Immature natural killer cell (primary cell): Measurements from ENCODE around the gene NEMP1. TPM values are rescaled to one million over a fixed set of nuclear protein-coding genes. Genes with fewer than 3 reads are reported as not detected.

Experiments
- DNase-seq, 3 donors: peaks; one replicate each; pipeline ENCODE4 v3.0.0; 2022; ENCODE audit warnings: mixed read lengths in 1 of 3
- H3K27ac Mint-ChIP-seq, 6 donors: one replicate each; pipeline ENCODE4 v1.8.0; 2020; ENCODE audit warnings: mixed read lengths in 6 of 6, mild to moderate bottlenecking in 5 of 6, inconsistent platforms in 4 of 6, moderate library complexity in 3 of 6
- H3K27me3 Mint-ChIP-seq, 3 donors: one replicate each; pipeline ENCODE4 v1.8.0; 2020 to 2021; ENCODE audit warnings: low read depth in 3 of 3, mild to moderate bottlenecking in 3 of 3, mixed read lengths in 3 of 3, moderate library complexity in 3 of 3, inconsistent platforms in 1 of 3
- H3K36me3 Mint-ChIP-seq, 3 donors: one replicate each; pipeline ENCODE4 v1.8.0; 2020; ENCODE audit warnings: mixed read lengths in 3 of 3, inconsistent platforms in 2 of 3, mild to moderate bottlenecking in 2 of 3
- H3K4me1 Mint-ChIP-seq, 2 donors: one replicate each; pipeline ENCODE4 v1.8.0; 2020; ENCODE audit warnings: inconsistent platforms in 2 of 2, mild to moderate bottlenecking in 2 of 2, mixed read lengths in 2 of 2, moderate library complexity in 1 of 2
- H3K4me3 Mint-ChIP-seq, 5 donors: one replicate each; pipeline ENCODE4 v1.8.0; 2020; ENCODE audit warnings: mild to moderate bottlenecking in 5 of 5, mixed read lengths in 5 of 5, inconsistent platforms in 3 of 5, moderate library complexity in 3 of 5
- H3K9me3 Mint-ChIP-seq, 6 donors: one replicate each; pipeline ENCODE4 v1.8.0; 2020; ENCODE audit warnings: mild to moderate bottlenecking in 6 of 6, mixed read lengths in 6 of 6, inconsistent platforms in 4 of 6, moderate library complexity in 3 of 6
- polyA plus RNA-seq, 3 donors: library from polyadenylated mRNA; unstranded; fragments of 300-500 nt; fragmentation: Illumina TruSeq; gene quantifications; one replicate each; pipeline ENCODE4 v1.2.3, GENCODE V29; 2021

NEMP1 gene
- polyA plus RNA-seq, 3 donors from 2014 or later, result 1.6 to 4.1 (median 2.6) TPM

GRCh38 chr12:57049119-57049446 is 29.5 kb downstream of the NEMP1 start:
- Mint-ChIP-seq H3K27ac (no peak overlapping the region), H3K4me1 (peaks cover 25 to 42% of the 10 kb centered on the region in 2 donors), H3K9me3 (no peaks in the 10 kb centered on the region), H3K27me3 (peaks cover 6 to 11% (median 9%) of the 10 kb centered on the region in 3 donors), H3K36me3 (peaks cover 0 to 3% (median 0%) of the 10 kb centered on the region in 3 donors), H3K4me3 (no peak overlapping the region)
- DNase-seq, result no peak

DNA sequence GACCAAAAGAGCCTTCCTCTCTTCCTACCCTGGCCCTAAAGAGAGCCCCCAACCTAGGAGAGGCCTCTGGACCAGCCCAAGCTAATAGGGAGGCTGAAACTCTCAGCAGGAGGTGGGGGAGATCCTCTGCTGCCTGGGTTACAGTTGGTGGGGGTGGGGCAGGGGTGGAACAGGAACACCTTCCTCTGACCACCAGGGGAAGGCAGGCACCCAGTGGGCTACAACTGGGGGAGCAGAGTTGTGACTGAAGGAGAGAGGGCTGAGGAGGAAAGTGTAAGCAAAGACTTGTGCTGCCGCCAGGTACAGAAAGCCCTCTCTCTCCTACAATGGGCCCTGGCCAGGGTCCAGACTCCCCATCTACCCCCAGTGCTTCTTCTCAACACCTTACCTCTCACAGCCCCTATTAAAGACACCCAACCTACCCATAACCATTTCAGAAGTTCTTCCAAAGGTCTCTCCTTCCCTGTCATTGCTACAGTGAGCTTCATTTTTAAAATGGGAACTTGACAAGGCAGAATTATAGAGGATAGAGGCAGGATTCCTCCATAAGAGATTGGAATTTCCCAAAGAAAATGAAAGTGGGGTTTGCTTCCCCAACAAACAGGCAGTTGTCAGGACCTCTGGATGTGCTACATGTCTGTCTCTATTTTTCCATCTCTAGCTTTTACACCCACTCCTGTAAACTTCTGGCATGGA is 30.0 kb downstream of the NEMP1 start:
- Mint-ChIP-seq H3K4me1 (peaks cover 25 to 42% of the 10 kb centered on the region in 2 donors), H3K36me3 (peaks cover 0 to 3% (median 0%) of the 10 kb centered on the region in 3 donors), H3K27ac (no peak overlapping the region), H3K4me3 (no peak overlapping the region), H3K9me3 (no peaks in the 10 kb centered on the region), H3K27me3 (peaks cover 6 to 11% (median 9%) of the 10 kb centered on the region in 3 donors)
- DNase-seq, result no peak

DNA sequence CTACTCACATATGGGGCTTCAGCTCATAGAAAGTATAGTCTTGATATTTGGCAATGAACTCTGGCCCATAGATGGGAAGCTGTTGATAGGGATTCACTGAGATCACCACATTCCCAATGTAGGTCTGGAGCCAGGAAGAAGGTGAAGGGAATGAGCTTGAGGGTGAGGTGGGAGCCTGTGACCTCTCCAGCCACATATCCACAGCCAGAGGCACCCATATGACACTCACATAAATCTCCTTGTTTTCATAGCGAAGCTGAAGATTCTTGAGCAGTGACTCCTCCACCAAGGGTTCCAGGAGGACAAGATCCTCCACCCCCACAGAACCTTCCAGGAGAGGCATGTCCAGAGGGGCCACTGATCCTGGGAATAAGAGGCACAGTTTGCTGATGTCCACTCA is 30.6 kb downstream of the NEMP1 start:
- DNase-seq, result no peak
- peaks cover 0 to 3% (median 0%) of the 10 kb centered on the region in 3 donors for H3K36me3 Mint-ChIP-seq
- peaks cover 25 to 42% of the 10 kb centered on the region in 2 donors for H3K4me1 Mint-ChIP-seq
- H3K27me3 Mint-ChIP-seq, result peaks cover 6 to 11% (median 9%) of the 10 kb centered on the region in 3 donors
- peak overlapping the region in 4 of 5 donors; percentile 1 to 70 (median 58) for H3K4me3 Mint-ChIP-seq
- peak overlapping the region in 2 of 6 donors; percentile 13 to 24 for H3K27ac Mint-ChIP-seq
- no peaks in the 10 kb centered on the region for H3K9me3 Mint-ChIP-seq

GRCh38 chr12:57046947-57047890 is 31.4 kb downstream of the NEMP1 start:
- peaks cover 0 to 3% (median 0%) of the 10 kb centered on the region in 3 donors for H3K36me3 Mint-ChIP-seq
- no peaks in the 10 kb centered on the region for H3K9me3 Mint-ChIP-seq
- H3K4me1 Mint-ChIP-seq, result peaks cover 25 to 42% of the 10 kb centered on the region in 2 donors
- H3K27me3 Mint-ChIP-seq, result peaks cover 6 to 16% (median 9%) of the 10 kb centered on the region in 3 donors
- peak overlapping the region; percentile 1 to 65 (median 26) for H3K27ac Mint-ChIP-seq
- peak overlapping the region; percentile 31 to 70 (median 59) for H3K4me3 Mint-ChIP-seq
- DNase-seq, result peak; percentile 55 to 65 (median 56)

DNA sequence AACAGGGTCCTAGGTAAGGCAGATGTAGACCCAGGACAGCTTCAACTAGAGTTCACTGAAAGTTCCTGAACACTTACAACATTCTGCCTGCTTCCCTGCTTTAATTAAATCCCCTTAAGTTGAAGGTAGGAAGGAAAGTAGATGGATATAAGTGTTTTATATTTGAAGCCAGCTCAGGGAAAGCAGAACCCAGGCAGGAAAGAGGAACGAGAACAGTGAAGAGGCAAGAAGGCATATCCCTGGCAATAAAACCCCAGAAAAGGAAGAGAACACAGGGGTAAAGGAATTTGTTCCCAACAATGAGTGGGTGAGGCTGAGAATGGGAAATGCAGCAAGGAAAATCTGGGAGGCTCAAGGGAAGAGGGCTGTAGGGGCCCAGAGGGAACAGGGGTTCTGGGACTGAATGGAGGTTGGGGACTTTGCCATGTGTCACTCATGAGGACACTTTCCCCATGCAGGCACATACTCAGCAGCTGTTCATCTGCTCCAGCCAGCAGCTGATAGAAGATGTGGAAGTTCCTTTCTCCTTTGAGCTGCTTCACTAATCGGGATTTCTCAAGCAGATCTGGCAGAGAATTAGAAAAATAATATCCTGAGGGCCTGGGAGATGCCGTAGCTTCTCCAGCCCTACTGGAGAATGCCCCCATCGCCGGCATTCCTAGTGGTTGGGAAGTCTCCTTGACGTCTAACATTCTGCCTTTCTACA is 32.4 kb downstream of the NEMP1 start:
- Mint-ChIP-seq H3K27me3 (peaks cover 6 to 21% (median 9%) of the 10 kb centered on the region in 3 donors), H3K36me3 (peaks cover 0 to 3% (median 0%) of the 10 kb centered on the region in 3 donors), H3K4me1 (peaks cover 25 to 40% of the 10 kb centered on the region in 2 donors), H3K4me3 (peak overlapping the region in 1 of 5 donors; percentile 70), H3K9me3 (no peaks in the 10 kb centered on the region), H3K27ac (peak overlapping the region in 1 of 6 donors; percentile 47)
- no peak for DNase-seq

- H3K27ac Mint-ChIP-seq, result no peak overlapping the region
- H3K27me3 Mint-ChIP-seq, result peaks cover 6 to 18% (median 9%) of the 10 kb centered on the region in 3 donors
- H3K36me3 Mint-ChIP-seq, result peaks cover 0 to 3% (median 0%) of the 10 kb centered on the region in 3 donors
- H3K9me3 Mint-ChIP-seq, result no peaks in the 10 kb centered on the region
- H3K4me1 Mint-ChIP-seq, result peaks cover 21 to 32% of the 10 kb centered on the region in 2 donors
- no peak for DNase-seq
- no peak overlapping the region for H3K4me3 Mint-ChIP-seq
Measured at GRCh38 chr12:57044889-57045288, 33.7 kb downstream of the NEMP1 start.

GRCh38 chr12:57044468-57044867 is 34.1 kb downstream of the NEMP1 start:
- H3K36me3 Mint-ChIP-seq, result peaks cover 0 to 3% (median 0%) of the 10 kb centered on the region in 3 donors
- H3K27ac Mint-ChIP-seq, result no peak overlapping the region
- H3K27me3 Mint-ChIP-seq, result peaks cover 6 to 18% (median 9%) of the 10 kb centered on the region in 3 donors
- DNase-seq, result no peak
- no peak overlapping the region for H3K4me3 Mint-ChIP-seq
- H3K4me1 Mint-ChIP-seq, result peaks cover 21 to 32% of the 10 kb centered on the region in 2 donors
- H3K9me3 Mint-ChIP-seq, result no peaks in the 10 kb centered on the region

DNA sequence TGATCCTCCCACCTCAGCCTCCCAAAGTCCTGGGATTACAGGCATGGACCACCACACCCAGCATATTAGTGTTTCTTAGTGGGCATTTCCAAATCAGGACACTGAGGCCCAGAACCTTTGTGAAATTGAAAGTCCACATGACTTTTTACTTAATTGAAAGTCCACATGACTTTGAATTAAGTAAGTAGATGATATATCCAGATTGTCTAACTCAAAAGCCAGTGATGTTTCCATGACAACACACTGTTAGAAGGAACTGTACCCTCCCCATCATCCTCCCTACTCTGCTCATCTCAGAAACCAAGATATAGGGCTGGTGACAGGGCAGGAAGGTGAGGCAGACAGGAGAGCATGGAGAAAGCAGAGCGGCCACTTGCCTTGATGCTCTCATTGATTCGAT is 35.9 kb downstream of the NEMP1 start:
- peaks cover 7 to 17% (median 10%) of the 10 kb centered on the region in 3 donors for H3K27me3 Mint-ChIP-seq
- peaks cover 0 to 3% (median 0%) of the 10 kb centered on the region in 3 donors for H3K36me3 Mint-ChIP-seq
- no peaks in the 10 kb centered on the region for H3K9me3 Mint-ChIP-seq
- H3K4me1 Mint-ChIP-seq, result peaks cover 15 to 20% of the 10 kb centered on the region in 2 donors
- no peak overlapping the region for H3K27ac Mint-ChIP-seq
- H3K4me3 Mint-ChIP-seq, result no peak overlapping the region
- no peak for DNase-seq

DNA sequence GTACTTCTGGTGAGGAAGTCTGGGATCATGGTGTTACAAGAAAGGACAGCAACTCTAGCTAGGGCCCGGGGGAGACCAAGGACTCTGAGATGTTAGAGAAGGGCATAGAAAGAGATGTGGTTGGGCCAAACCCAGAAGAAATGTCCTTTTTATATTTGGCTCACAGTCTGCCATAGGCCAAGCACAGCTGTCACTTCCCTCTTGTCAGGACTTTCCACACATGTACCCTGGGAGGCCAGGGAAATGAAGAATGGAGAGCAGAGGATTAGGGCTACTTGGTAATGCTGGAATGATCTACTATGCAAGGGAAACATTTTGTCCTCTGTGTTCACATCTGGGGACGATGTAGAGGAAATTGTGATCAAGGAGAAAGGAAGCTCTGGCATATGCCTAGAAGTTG is 37.8 kb downstream of the NEMP1 start:
- H3K4me3 Mint-ChIP-seq, result no peak overlapping the region
- H3K9me3 Mint-ChIP-seq, result no peaks in the 10 kb centered on the region
- no peak for DNase-seq
- no peak overlapping the region for H3K27ac Mint-ChIP-seq
- no peaks in the 10 kb centered on the region for H3K36me3 Mint-ChIP-seq
- peaks cover 3 to 9% (median 4%) of the 10 kb centered on the region in 3 donors for H3K27me3 Mint-ChIP-seq
- peaks cover 0 to under 1% of the 10 kb centered on the region in 2 donors for H3K4me1 Mint-ChIP-seq

DNA sequence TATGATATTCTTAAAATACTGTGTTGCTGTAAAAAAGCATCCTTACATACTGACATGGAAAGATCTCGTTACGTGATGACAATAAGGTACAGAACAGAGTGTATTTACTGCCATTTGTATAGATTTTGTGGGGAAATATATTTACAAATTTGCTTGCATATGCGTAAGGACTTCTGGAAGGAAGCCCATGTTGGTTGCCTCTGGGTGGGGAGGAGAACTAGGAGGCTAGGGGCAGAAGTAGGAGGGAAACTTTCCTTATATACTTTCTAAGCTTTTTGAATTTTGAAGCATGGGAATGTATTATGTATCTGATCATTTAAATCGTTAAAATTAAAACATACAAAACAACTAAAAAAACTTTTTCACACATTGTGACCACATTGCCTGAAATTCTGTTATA is 38.4 kb downstream of the NEMP1 start:
- H3K9me3 Mint-ChIP-seq, result no peaks in the 10 kb centered on the region
- H3K27me3 Mint-ChIP-seq, result peaks cover 3 to 9% (median 4%) of the 10 kb centered on the region in 3 donors
- no peaks in the 10 kb centered on the region for H3K36me3 Mint-ChIP-seq
- H3K4me1 Mint-ChIP-seq, result no peaks in the 10 kb centered on the region
- H3K4me3 Mint-ChIP-seq, result no peak overlapping the region
- H3K27ac Mint-ChIP-seq, result no peak overlapping the region
- DNase-seq, result no peak

- no peak overlapping the region for H3K27ac Mint-ChIP-seq
- no peaks in the 10 kb centered on the region for H3K4me1 Mint-ChIP-seq
- no peak for DNase-seq
- no peaks in the 10 kb centered on the region for H3K9me3 Mint-ChIP-seq
- peaks cover 0 to 9% (median 6%) of the 10 kb centered on the region in 3 donors for H3K27me3 Mint-ChIP-seq
- H3K36me3 Mint-ChIP-seq, result no peaks in the 10 kb centered on the region
- no peak overlapping the region for H3K4me3 Mint-ChIP-seq
Measured at GRCh38 chr12:57039016-57039798, 39.4 kb downstream of the NEMP1 start.

DNA sequence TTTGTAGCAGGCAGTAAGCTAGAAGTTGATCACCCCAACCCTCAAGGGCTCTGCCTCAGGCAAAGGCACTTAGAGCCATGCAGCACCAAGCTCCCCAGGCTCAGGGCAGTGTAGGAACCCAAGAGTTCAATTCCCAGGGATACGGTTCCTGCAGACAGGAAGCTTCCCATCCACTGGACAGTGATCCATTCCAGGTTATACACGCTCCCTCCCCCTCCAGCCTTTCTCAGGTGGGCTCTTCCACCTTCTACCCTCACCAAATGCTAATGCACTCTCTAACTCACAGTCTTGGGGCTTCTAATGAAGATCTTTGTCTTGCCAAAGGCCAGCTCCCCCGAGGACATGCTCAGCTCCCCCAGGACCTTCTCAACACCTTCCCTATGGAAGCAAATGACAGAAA is 41.3 kb downstream of the NEMP1 start:
- H3K27ac Mint-ChIP-seq, result no peak overlapping the region
- no peaks in the 10 kb centered on the region for H3K4me1 Mint-ChIP-seq
- no peak overlapping the region for H3K4me3 Mint-ChIP-seq
- no peak for DNase-seq
- no peaks in the 10 kb centered on the region for H3K9me3 Mint-ChIP-seq
- no peaks in the 10 kb centered on the region for H3K36me3 Mint-ChIP-seq
- H3K27me3 Mint-ChIP-seq, result peaks cover 0 to 7% (median 4%) of the 10 kb centered on the region in 3 donors

- Mint-ChIP-seq H3K4me1 (peaks cover 4 to 8% of the 10 kb centered on the region in 2 donors), H3K27ac (no peak overlapping the region), H3K36me3 (no peaks in the 10 kb centered on the region), H3K4me3 (no peak overlapping the region), H3K9me3 (no peaks in the 10 kb centered on the region), H3K27me3 (peaks cover 0 to 7% (median 4%) of the 10 kb centered on the region in 3 donors)
- no peak for DNase-seq
Measured at GRCh38 chr12:57033431-57033830, 45.2 kb downstream of the NEMP1 start.
